ENCODE data around the gene EFHD2.
"Not testable (repeated sequence)": the region's sequence is repeated elsewhere in the genome, so short reads cannot be mapped to it uniquely, and the experiment has no call there.

Gene EFHD2

DNA sequence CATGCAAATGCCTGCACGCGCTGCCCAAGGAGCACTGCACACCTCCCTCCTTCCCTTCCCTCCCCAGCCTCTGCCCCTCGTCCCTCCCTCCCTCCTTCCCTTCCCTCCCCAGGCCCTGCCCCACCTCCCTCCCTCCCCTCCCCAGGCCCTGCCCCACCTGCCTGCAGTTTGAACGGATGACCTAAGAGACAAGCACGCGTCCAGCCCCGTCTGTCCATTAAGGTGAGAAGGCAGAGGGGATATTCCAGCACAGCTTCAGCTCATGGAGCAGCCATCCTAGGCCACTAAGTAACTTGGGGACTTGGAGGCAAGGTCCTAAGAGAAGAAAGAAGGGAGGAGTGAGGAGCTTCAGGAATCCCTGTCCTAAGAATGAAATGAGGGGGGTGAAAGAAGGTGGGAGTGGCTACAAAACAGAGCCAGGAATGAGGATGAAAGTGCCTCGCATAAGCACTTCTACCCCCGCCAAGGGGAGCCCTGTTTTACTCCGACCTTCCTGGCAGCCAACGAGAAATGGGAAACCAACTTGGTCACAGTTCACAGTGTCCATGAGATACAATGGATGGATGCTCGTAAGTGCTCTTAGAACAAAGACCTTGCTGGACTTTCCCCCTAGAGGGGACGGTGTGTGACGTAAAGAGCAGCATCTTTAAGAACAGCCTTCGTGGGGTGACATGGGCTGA is 21.3 kb upstream of the EFHD2 start:
- TF ChIP-seq, protein P1, sequence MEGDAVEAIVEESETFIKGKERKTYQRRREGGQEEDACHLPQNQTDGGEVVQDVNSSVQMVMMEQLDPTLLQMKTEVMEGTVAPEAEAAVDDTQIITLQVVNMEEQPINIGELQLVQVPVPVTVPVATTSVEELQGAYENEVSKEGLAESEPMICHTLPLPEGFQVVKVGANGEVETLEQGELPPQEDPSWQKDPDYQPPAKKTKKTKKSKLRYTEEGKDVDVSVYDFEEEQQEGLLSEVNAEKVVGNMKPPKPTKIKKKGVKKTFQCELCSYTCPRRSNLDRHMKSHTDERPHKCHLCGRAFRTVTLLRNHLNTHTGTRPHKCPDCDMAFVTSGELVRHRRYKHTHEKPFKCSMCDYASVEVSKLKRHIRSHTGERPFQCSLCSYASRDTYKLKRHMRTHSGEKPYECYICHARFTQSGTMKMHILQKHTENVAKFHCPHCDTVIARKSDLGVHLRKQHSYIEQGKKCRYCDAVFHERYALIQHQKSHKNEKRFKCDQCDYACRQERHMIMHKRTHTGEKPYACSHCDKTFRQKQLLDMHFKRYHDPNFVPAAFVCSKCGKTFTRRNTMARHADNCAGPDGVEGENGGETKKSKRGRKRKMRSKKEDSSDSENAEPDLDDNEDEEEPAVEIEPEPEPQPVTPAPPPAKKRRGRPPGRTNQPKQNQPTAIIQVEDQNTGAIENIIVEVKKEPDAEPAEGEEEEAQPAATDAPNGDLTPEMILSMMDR (conservative IDR thresholded peaks at IDR 0.05; ENCODE audit: control insufficient read depth, insufficient read depth, low read depth, low read length) = no peak
- no peak for DNase-seq (ENCODE audit: low read depth)
- no peak overlapping the region for H3K4me3 ChIP-seq (ENCODE audit: control insufficient read depth, low read depth, low read length)

DNA sequence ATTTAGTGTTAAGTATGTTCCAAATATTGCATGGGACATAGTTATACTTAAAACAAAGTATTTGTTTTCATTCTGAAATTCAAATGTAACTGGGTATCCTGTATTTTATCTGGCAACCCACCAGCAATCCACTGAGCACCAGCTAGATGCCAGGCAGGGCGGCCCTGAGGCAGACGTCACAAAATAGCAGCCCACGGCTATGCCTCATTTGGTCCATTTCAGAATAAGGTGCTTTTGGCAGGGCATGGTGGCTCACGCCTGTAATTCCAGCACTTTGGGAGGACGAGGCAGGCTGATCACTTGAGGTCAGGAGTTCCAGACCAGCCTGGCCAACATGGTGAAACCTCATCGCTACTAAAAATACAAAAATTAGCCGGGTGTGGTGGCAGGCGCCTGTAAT is 19.9 kb upstream of the EFHD2 start:
- H3K4me3 ChIP-seq (ENCODE audit: control insufficient read depth, low read depth, low read length); DNase-seq (ENCODE audit: low read depth): not testable (repeated sequence)

DNA sequence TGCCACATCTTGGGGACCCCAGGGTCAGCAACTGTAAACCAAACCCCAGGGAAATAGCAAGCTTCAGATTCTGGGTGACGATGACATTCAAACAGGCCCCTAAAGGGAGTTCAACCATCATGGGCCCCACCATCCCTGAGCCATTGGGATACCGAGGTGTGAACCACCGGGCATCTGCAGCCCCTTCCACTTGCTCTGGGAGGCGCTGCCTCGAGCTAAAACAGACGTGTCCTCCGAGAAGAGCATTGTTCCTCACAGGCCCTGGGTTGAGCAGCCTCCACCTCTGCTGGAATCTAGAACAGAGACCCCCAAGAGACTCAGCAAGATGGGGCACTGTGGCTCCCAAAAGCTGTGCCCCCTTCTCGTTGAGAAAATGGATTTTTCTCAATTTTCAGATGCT is 19.0 kb upstream of the EFHD2 start:
- H3K4me3 ChIP-seq (ENCODE audit: control insufficient read depth, low read depth, low read length) = no peak overlapping the region
- no peak for DNase-seq (ENCODE audit: low read depth)
- TF ChIP-seq, protein P1 (conservative IDR thresholded peaks at IDR 0.05; ENCODE audit: control insufficient read depth, insufficient read depth, low read depth, low read length) = no peak

DNA sequence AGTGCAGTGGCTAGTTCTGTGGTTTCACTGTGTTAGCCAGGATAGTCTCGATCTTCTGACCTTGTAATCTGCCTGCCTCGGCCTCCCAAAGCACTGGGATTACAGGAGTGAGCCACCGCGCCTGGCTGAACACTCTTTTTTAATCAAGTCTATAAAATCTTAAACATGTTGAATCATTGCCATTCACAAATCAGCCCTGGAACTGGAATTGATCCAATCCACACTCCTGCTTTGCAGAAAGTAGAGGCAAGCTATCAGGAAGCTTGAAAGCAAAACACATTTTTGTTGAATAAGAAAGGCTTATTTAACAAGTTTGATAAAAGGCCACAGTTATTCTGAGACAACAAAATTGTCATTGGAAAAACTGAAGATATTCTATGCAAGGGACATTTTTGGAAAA is 18.3 kb upstream of the EFHD2 start:
- TF ChIP-seq, protein P1 (conservative IDR thresholded peaks at IDR 0.05; ENCODE audit: control insufficient read depth, insufficient read depth, low read depth, low read length) = no peak
- no peak overlapping the region for H3K4me3 ChIP-seq (ENCODE audit: control insufficient read depth, low read depth, low read length)
- DNase-seq (ENCODE audit: low read depth) = no peak

DNA sequence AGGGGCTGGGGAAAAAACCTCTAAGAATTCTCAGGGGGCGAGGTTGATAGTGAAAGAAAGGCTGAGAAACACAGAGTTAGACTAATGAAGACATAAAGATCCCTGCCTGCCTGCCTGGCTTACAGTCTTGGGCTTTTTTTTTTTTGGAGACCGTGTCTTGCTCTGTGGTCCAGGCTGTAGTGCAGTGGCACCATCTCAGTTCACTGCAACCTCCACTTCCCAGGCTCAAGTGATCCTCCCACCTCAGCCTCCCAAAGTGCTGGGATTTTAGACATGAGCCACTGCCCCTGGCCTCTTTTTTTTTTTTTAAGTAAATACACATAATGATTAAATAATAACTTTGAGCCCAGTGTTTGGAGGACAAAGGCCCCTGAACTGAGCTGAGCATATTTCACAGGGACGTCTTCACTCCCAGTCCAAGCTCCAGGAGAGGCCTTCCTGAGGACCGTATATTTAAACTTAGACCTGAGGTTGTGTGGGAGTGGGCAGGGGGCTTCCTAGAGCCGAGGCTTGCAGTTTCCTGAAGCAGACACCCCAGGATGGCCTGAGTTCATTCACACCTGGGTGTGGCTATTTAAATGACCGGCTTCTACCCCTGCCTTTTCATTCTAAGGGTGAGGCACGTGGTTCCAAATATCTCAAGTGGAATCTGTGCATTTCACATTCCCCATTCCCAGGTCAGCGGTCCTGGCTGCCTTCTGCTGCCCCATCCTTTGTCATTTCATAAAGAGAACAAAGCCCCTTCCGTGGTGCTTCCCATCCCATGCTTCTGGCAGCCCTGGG is 16.0 kb upstream of the EFHD2 start:
- DNase-seq (ENCODE audit: low read depth) = no peak
- H3K4me3 ChIP-seq (ENCODE audit: control insufficient read depth, low read depth, low read length) = no peak overlapping the region
- TF ChIP-seq, protein P1 (conservative IDR thresholded peaks at IDR 0.05; ENCODE audit: control insufficient read depth, insufficient read depth, low read depth, low read length) = no peak

DNA sequence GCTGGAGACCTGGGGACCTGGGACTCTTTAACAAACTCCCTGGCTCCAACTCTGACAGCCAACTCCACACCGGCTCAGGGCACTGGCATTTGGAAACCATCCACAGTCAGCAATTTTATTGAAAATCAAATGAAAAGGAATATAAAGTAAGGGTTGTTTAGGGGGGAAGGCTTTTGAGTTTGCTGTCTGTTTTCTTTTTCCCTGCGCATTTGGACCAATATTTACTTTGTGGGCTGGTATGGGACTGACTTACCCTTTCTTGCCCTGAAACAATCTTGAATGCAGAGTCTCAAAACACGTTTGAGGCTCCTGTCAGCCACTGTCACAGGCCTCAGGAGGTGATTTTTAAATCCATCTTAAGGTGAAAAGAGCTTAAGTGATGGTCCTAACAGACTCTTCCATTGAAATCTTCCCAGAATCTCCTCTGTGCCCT is 15.4 kb upstream of the EFHD2 start:
- no peak overlapping the region for H3K4me3 ChIP-seq (ENCODE audit: control insufficient read depth, low read depth, low read length)
- no peak for DNase-seq (ENCODE audit: low read depth)
- TF ChIP-seq, protein P1 (conservative IDR thresholded peaks at IDR 0.05; ENCODE audit: control insufficient read depth, insufficient read depth, low read depth, low read length) = no peak

DNA sequence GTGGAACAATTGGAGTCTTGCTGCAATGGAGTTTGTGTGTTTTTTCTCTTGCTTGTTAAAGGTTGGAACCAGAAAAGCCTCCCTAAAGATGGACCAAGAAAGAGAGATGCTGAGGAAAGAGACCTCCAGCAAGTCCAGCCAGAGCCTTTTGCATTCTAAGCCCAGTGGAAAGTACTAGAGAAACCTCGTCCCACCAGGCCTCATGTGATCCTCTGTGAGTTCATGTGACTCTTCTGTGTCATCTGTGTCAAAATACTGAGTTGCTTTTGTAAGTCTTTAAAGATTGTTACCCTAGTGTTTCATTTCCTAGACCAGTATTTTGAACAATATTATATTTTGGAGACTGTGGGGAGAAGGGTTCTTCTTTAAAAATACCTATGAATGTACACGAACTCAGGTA is 12.5 kb upstream of the EFHD2 start:
- no peak overlapping the region for H3K4me3 ChIP-seq (ENCODE audit: control insufficient read depth, low read depth, low read length)
- TF ChIP-seq, protein P1 (conservative IDR thresholded peaks at IDR 0.05; ENCODE audit: control insufficient read depth, insufficient read depth, low read depth, low read length) = no peak
- DNase-seq (ENCODE audit: low read depth) = no peak
